ENCODE data around the gene BCOR. TPM values are rescaled to one million over a fixed set of nuclear protein-coding genes. Genes with fewer than 3 reads are reported as not detected.

Gene BCOR
- total RNA-seq, 1 experiment from 2014 or later = 7.5 TPM

GRCh38 chrX:40100537-40101429 is 3.0 kb upstream of the BCOR start:
- Mint-ChIP-seq H3K36me3 (ENCODE audit: insufficient read depth, unreplicated experiment) (no peaks in the 10 kb centered on the region), H3K4me3 (ENCODE audit: unreplicated experiment) (no peak overlapping the region), H3K27me3 (ENCODE audit: insufficient read depth, unreplicated experiment) (no peaks in the 10 kb centered on the region), H3K9me3 (ENCODE audit: unreplicated experiment) (no peaks in the 10 kb centered on the region), H3K27ac (ENCODE audit: low read depth, unreplicated experiment) (no peak overlapping the region), H3K4me1 (ENCODE audit: insufficient read depth, unreplicated experiment) (no peaks in the 10 kb centered on the region)
- no peak for DNase-seq (ENCODE audit: unreplicated experiment)
- no TSS peak for BruUV-seq (replicated peaks)
- ChIA-PET POLR2A (interaction anchor here (1.2 to 1.3 kb wide), 3 partner anchors 8 to 87 kb away, joined by 4 to 5 read pairs (median 5); no protein-coding TSS in a partner anchor), CTCF (interaction anchor here (0.6 to 0.7 kb wide), 3 partner anchors 359 to 1347 kb away, joined by 3 to 4 read pairs (median 3); no protein-coding TSS in a partner anchor)
- no peak for TF ChIP-seq CTCF (IDR thresholded peaks at IDR 0.05; ENCODE audit: unreplicated experiment)
- intact Hi-C loops (cut with micrococcal nuclease) = loop anchor here (10.0 kb wide), 1 partner anchor 164 kb away; no protein-coding TSS in a partner anchor

GRCh38 chrX:40100141-40100536 is 2.4 kb upstream of the BCOR start:
- H3K9me3 Mint-ChIP-seq (ENCODE audit: unreplicated experiment) = no peaks in the 10 kb centered on the region
- H3K27me3 Mint-ChIP-seq (ENCODE audit: insufficient read depth, unreplicated experiment) = no peaks in the 10 kb centered on the region
- intact Hi-C loops (cut with micrococcal nuclease) = loop anchor here (10.0 kb wide), 1 partner anchor 165 kb away; no protein-coding TSS in a partner anchor
- H3K4me1 Mint-ChIP-seq (ENCODE audit: insufficient read depth, unreplicated experiment) = no peaks in the 10 kb centered on the region
- H3K4me3 Mint-ChIP-seq (ENCODE audit: unreplicated experiment) = no peak overlapping the region
- peak; percentile 62 for DNase-seq (ENCODE audit: unreplicated experiment)
- POLR2A ChIA-PET = interaction anchor here (1.2 to 1.3 kb wide), 3 partner anchors 8 to 86 kb away, joined by 4 to 5 read pairs (median 5); no protein-coding TSS in a partner anchor
- no peak for TF ChIP-seq CTCF (IDR thresholded peaks at IDR 0.05; ENCODE audit: unreplicated experiment)
- H3K36me3 Mint-ChIP-seq (ENCODE audit: insufficient read depth, unreplicated experiment) = no peaks in the 10 kb centered on the region
- CTCF ChIA-PET = interaction anchor here (0.6 to 0.7 kb wide), 2 partner anchors 395 to 1347 kb away, joined by 3 to 4 read pairs; no protein-coding TSS in a partner anchor
- no TSS peak for BruUV-seq (replicated peaks)
- H3K27ac Mint-ChIP-seq (ENCODE audit: low read depth, unreplicated experiment) = no peak overlapping the region

- Mint-ChIP-seq H3K27ac (ENCODE audit: low read depth, unreplicated experiment) (no peak overlapping the region), H3K36me3 (ENCODE audit: insufficient read depth, unreplicated experiment) (no peaks in the 10 kb centered on the region)
Measured at GRCh38 chrX:40099055-40099958, 1.5 kb upstream of the BCOR start.

More at GRCh38 chrX:40099055-40099958, 1.5 kb upstream of the BCOR start:
- no peaks in the 10 kb centered on the region for H3K27me3 Mint-ChIP-seq (ENCODE audit: insufficient read depth, unreplicated experiment)
- H3K4me3 Mint-ChIP-seq (ENCODE audit: unreplicated experiment) = peak overlapping the region; percentile 80
- no peaks in the 10 kb centered on the region for H3K4me1 Mint-ChIP-seq (ENCODE audit: insufficient read depth, unreplicated experiment)
- no peaks in the 10 kb centered on the region for H3K9me3 Mint-ChIP-seq (ENCODE audit: unreplicated experiment)
- no TSS peak for BruUV-seq (replicated peaks)
- intact Hi-C loops (cut with micrococcal nuclease) = loop anchor here (5.0 to 10.0 kb wide), 5 partner anchors 53 to 365 kb away; no protein-coding TSS in a partner anchor
- ChIA-PET POLR2A (interaction anchor here (0.6 to 1.3 kb wide), 4 partner anchors 9 to 324 kb away, joined by 4 to 5 read pairs (median 5); no protein-coding TSS in a partner anchor), CTCF (no interaction called here)
- no peak for DNase-seq (ENCODE audit: unreplicated experiment)
- no peak for TF ChIP-seq CTCF (IDR thresholded peaks at IDR 0.05; ENCODE audit: unreplicated experiment)
